ENCODE measurements around the gene HTT.

GRCh38 chr4:3130826-3131225, 56.3 kb downstream of the HTT start:
- no peak for TF ChIP-seq POLR2A (IDR thresholded peaks at IDR 0.05)
- no peak for TF ChIP-seq CTCF (IDR thresholded peaks at IDR 0.05)

Measured in esophagus squamous epithelium (tissue), 4 donors.